ENCODE measurements around the gene VGLL4. TPM values are rescaled to one million over a fixed set of nuclear protein-coding genes. Genes with fewer than 3 reads are reported as not detected.

Gene VGLL4
- total RNA-seq, 1 donor from 2014 or later, result 94.2 TPM

- DNase-seq (ENCODE audit: low spot score), result no peak
Measured at GRCh38 chr3:11507719-11508118, 136.0 kb downstream of the VGLL4 start.

Other genes with a start within 250 kb of the VGLL4 start
- 17.5 TPM for gene TAMM41, start 203.0 kb upstream of the VGLL4 start, total RNA-seq

Data from mucosa of gallbladder (tissue), 1 donor.